Loucy (cell line): ENCODE data around the gene RALGDS.

Source experiments
- H2AFZ ChIP-seq: fragments of 200-600 bp; sonication (generic); 2 replicates; pipeline ENCODE4 v1.6.0; 2016; ENCODE audit warnings: antibody characterized with exemption, mild to moderate bottlenecking, low read length, moderate library complexity
- H3F3A ChIP-seq: fragments of 200-600 bp; 2 replicates; pipeline ENCODE4 v1.6.0; 2016; ENCODE audit warnings: antibody characterized with exemption, low read depth, mild to moderate bottlenecking
- H3K27me3 ChIP-seq: fragments of 200-600 bp; sonication (generic); 2 replicates; pipeline ENCODE4 v1.6.1; 2014; ENCODE audit warnings: low read length, mild to moderate bottlenecking; ENCODE audit not compliant: insufficient read depth, poor library complexity, severe bottlenecking
- H3K36me3 ChIP-seq: fragments of 200-600 bp; sonication (generic); 2 replicates; pipeline ENCODE4 v1.6.1; 2016; ENCODE audit warnings: low read length; ENCODE audit not compliant: insufficient read depth
- H3K4me1 ChIP-seq: fragments of 200-600 bp; sonication (generic); 2 replicates; pipeline ENCODE4 v1.5.1; 2014; ENCODE audit warnings: low read length, mild to moderate bottlenecking; ENCODE audit not compliant: insufficient read depth, poor library complexity, severe bottlenecking
- H3K4me2 ChIP-seq: fragments of 200-600 bp; sonication (generic); 2 replicates; pipeline ENCODE4 v1.6.0; 2014; ENCODE audit warnings: antibody characterized with exemption, low read length, low read depth, mild to moderate bottlenecking; ENCODE audit not compliant: poor library complexity, severe bottlenecking
- H3K4me3 ChIP-seq: fragments of 200-600 bp; sonication (generic); 2 replicates; pipeline ENCODE4 v1.5.1; 2014; ENCODE audit warnings: low read length, mild to moderate bottlenecking, mixed read lengths; ENCODE audit not compliant: poor library complexity, severe bottlenecking
- H3K79me2 ChIP-seq: fragments of 200-600 bp; sonication (generic); 2 replicates; pipeline ENCODE4 v1.6.1; 2014; ENCODE audit warnings: low read length; ENCODE audit not compliant: insufficient read depth
- H3K9ac ChIP-seq: fragments of 200-600 bp; sonication (generic); 2 replicates; pipeline ENCODE4 v1.6.0; 2014; ENCODE audit warnings: mild to moderate bottlenecking, low read depth, low read length, moderate library complexity; ENCODE audit not compliant: poor library complexity, severe bottlenecking
- H3K9me2 ChIP-seq: fragments of 200-600 bp; sonication (generic); replicated peaks from 2 replicates; pipeline ENCODE4 v1.6.1; 2016; ENCODE audit warnings: low read depth, low read length, mixed read lengths
- H3K9me3 ChIP-seq: fragments of 200-600 bp; sonication (generic); 2 replicates; pipeline ENCODE4 v1.6.1; 2014; ENCODE audit warnings: mild to moderate bottlenecking, antibody characterized with exemption, low read length, low read depth; ENCODE audit not compliant: insufficient read depth
- H4K20me1 ChIP-seq: fragments of 200-600 bp; sonication (generic); 2 replicates; pipeline ENCODE4 v1.6.0; 2014; ENCODE audit warnings: antibody characterized with exemption, low read length, mild to moderate bottlenecking; ENCODE audit not compliant: insufficient read depth, poor library complexity, severe bottlenecking
- EZH2phosphoT487 ChIP-seq: fragments of 200-600 bp; IDR thresholded peaks from 2 replicates; pipeline ENCODE4 v1.6.1; 2018; ENCODE audit warnings: antibody characterized with exemption, mild to moderate bottlenecking, moderate library complexity, borderline replicate concordance
- TF ChIP-seq, protein P1 (sequence below): fragments of 200-600 bp; sonication (generic); conservative IDR thresholded peaks from 2 replicates; pipeline ENCODE4 v1.5.1; 2014; ENCODE audit warnings: mild to moderate bottlenecking, antibody characterized with exemption, low read length

The RALGDS gene

DNA sequence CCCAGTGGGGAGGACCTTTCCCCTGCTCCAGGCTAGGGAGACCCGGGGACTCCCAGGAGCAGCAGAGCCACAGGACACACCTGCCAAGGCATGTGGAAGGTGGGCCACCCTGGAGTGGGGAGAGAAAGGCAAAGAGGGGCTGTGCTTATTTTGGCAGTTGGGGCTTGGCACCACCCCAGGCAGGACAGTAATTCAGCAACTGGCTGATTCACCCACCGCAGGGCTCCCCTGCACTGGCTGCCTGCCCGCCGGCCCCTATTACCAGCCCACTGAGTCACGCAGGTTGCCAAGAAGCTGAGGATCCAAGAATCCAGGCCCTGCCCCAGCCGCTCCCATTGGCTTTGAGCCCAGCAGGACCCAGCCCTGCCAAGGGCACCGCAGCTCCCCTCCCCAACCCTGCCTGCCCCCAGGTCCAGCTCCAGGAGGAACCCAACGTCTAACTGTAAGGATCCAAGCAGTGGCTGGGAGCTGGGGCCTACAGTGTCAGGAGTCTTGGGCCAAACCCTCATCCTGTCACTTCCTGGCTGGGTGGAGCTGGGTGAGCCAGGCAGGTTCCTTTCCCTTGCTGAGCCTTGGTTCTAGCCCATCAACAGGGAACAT, 14.2 kb upstream of the RALGDS start:
- H3K4me3 ChIP-seq = no peak overlapping the region
- TF ChIP-seq EZH2phosphoT487 = no peak
- TF ChIP-seq, protein P1, sequence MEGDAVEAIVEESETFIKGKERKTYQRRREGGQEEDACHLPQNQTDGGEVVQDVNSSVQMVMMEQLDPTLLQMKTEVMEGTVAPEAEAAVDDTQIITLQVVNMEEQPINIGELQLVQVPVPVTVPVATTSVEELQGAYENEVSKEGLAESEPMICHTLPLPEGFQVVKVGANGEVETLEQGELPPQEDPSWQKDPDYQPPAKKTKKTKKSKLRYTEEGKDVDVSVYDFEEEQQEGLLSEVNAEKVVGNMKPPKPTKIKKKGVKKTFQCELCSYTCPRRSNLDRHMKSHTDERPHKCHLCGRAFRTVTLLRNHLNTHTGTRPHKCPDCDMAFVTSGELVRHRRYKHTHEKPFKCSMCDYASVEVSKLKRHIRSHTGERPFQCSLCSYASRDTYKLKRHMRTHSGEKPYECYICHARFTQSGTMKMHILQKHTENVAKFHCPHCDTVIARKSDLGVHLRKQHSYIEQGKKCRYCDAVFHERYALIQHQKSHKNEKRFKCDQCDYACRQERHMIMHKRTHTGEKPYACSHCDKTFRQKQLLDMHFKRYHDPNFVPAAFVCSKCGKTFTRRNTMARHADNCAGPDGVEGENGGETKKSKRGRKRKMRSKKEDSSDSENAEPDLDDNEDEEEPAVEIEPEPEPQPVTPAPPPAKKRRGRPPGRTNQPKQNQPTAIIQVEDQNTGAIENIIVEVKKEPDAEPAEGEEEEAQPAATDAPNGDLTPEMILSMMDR = no peak
- H3K36me3 ChIP-seq = no peaks in the 10 kb centered on the region; the same call in 1 of the 2 replicates
- H3K9me2 ChIP-seq = no peaks in the 10 kb centered on the region
- no peak overlapping the region for H2AFZ ChIP-seq
- peaks cover 97% of the 10 kb centered on the region for H3K79me2 ChIP-seq
- no peaks in the 10 kb centered on the region for H3F3A ChIP-seq
- H4K20me1 ChIP-seq = peaks cover 82% of the 10 kb centered on the region
- H3K4me2 ChIP-seq = no peak overlapping the region
- peaks cover 30% of the 10 kb centered on the region for H3K4me1 ChIP-seq
- no peaks in the 10 kb centered on the region for H3K9me3 ChIP-seq
- no peaks in the 10 kb centered on the region for H3K27me3 ChIP-seq
- no peak overlapping the region for H3K9ac ChIP-seq

DNA sequence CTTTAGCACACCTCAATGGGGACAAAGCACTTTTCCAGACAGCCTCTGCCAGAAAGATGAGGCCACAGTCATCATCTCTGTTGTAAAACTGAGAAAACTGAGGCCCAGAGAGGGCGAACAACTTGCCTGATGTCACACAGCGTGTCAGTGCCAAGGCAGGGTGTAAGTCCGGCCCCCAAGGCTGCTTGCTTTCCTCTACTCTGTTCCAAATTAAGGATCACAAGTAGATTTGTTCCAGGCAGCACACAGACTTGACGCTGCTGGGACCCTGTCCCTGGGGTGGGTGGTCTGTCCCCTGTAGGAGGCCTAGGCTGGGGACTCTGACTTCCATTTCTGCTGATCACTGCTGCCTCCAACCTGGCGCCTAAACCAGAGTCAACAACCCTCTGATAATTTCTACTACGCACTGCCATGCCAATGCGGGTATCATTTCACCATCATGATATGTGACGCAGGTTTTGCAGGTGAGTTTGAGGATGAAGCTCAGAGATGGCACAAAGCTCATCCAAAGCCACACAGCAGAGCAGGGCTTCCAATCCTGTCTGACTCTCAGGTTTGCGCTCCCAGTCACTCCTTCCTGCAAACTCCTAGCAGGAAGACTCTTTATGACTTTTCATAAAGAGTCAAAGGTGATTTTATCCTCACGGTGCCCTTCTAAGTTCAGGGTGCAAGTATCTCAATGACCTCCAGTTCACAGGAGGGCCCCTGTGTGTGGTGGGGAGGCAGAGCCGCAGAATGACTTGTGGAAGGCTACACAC, 13.5 kb upstream of the RALGDS start:
- Histone ChIP-seq H3K79me2 (peaks cover 98% of the 10 kb centered on the region), H3K27me3 (no peaks in the 10 kb centered on the region), H3K4me2 (peak overlapping the region; percentile 45), H3K4me3 (no peak overlapping the region), H3F3A (no peaks in the 10 kb centered on the region), H3K36me3 (no peaks in the 10 kb centered on the region; the same call in 1 of the 2 replicates), H4K20me1 (peaks cover 76% of the 10 kb centered on the region), H3K9ac (peak overlapping the region; percentile 26), H2AFZ (no peak overlapping the region), H3K4me1 (peaks cover 30% of the 10 kb centered on the region), H3K9me2 (no peaks in the 10 kb centered on the region), H3K9me3 (no peaks in the 10 kb centered on the region)
- no peak for TF ChIP-seq EZH2phosphoT487
- TF ChIP-seq, protein P1 = no peak

DNA sequence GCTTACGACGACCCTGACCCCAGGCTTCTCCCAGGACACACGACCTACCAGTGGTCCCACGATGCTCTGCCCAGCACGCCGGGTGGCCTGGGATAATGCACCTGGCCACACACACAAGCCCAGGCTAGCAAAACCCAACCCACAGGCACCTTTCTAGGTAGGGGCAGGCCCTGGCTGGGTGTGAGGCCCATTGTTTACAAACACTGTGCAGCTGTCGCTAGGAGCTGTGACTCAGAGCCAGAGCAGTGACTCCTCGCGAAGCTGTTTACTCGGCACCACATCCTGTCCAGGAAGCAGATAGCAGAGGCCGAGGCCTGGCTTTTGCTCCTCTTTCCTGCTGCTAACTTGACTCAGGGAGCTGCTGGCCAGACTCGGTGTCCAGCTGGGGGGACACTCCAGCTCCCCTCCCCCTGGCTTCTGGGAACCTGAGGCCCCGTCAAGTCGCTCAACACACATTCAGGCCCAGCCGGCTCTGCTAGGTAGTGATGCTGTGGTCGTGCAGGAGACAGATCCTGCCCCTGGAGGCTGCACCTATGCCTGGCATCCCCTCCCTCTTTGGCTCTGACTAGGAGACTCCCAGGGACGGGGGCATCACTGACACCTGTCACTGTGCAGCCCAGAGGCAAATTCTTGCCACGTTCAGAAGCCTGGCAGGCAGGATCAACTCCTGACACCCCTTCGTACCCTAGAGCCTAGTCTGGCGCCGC, 12.8 kb upstream of the RALGDS start:
- Histone ChIP-seq H3K9me2 (no peaks in the 10 kb centered on the region), H2AFZ (no peak overlapping the region), H3K9ac (peak overlapping the region; percentile 26), H3K36me3 (peaks cover 2% of the 10 kb centered on the region; the same call in 1 of the 2 replicates), H3K4me3 (no peak overlapping the region), H3K27me3 (no peaks in the 10 kb centered on the region), H3K4me2 (peak overlapping the region; percentile 45), H3K79me2 (peaks cover 98% of the 10 kb centered on the region), H3K9me3 (no peaks in the 10 kb centered on the region), H3F3A (no peaks in the 10 kb centered on the region), H3K4me1 (peaks cover 30% of the 10 kb centered on the region), H4K20me1 (peaks cover 76% of the 10 kb centered on the region)
- no peak for TF ChIP-seq EZH2phosphoT487
- TF ChIP-seq, protein P1 = no peak
